ENCODE measurements around the gene MORN5.

DNA sequence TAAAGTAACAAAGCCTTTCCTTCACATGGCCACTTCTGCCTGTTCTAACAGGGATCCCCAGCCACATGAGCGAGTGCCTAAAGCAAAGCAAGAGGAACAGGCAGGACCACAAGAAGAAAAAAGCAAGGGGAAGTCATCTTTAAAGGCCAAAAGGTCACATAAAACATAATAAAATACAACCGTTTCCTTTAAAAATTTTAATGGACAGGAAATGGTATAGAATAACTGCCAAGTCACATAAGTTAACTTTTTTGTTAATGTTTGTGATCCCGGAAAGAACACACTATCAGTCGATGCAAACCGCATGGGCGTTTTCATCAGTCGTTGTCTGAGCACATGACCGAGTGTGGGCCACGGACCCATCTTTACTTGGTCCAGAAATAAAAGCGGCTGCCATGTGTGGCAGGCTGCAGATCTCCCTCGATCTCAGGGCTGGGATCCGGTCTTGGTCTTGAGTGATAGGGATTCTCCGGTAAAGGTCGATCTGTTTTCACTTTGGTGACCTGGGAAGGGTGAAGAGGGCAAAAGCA lies 15.8 kb upstream of the MORN5 start:
- TF ChIP-seq, protein P1, sequence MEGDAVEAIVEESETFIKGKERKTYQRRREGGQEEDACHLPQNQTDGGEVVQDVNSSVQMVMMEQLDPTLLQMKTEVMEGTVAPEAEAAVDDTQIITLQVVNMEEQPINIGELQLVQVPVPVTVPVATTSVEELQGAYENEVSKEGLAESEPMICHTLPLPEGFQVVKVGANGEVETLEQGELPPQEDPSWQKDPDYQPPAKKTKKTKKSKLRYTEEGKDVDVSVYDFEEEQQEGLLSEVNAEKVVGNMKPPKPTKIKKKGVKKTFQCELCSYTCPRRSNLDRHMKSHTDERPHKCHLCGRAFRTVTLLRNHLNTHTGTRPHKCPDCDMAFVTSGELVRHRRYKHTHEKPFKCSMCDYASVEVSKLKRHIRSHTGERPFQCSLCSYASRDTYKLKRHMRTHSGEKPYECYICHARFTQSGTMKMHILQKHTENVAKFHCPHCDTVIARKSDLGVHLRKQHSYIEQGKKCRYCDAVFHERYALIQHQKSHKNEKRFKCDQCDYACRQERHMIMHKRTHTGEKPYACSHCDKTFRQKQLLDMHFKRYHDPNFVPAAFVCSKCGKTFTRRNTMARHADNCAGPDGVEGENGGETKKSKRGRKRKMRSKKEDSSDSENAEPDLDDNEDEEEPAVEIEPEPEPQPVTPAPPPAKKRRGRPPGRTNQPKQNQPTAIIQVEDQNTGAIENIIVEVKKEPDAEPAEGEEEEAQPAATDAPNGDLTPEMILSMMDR (IDR thresholded peaks at IDR 0.05): no peak
- no peak for TF ChIP-seq POLR2AphosphoS5 (IDR thresholded peaks at IDR 0.05)
- no peak for TF ChIP-seq POLR2A (IDR thresholded peaks at IDR 0.05)
- TF ChIP-seq EP300 (IDR thresholded peaks at IDR 0.05): no peak

Measured in stomach (tissue), 4 donors.